Fibroblast of villous mesenchyme (primary cell): ENCODE measurements around the gene ESR2. TPM values are rescaled to one million over a fixed set of nuclear protein-coding genes. Genes with fewer than 3 reads are reported as not detected.
"Not testable (repeated sequence)": the region's sequence is repeated elsewhere in the genome, so short reads cannot be mapped to it uniquely, and the experiment has no call there.

ENCODE experiments used
- DNase-seq: peaks from one replicate; pipeline ENCODE4 v3.0.0-alpha.2; 2010; ENCODE audit warnings: low read depth
- H3K4me3 ChIP-seq: 2 replicates; pipeline ENCODE4 v1.5.1; 2011; ENCODE audit warnings: low read depth, mild to moderate bottlenecking, low read length
- CTCF ChIP-seq: IDR thresholded peaks from 2 replicates; pipeline ENCODE4 v1.5.1; 2012; ENCODE audit warnings: low read depth, mild to moderate bottlenecking, low read length; ENCODE audit not compliant: insufficient read depth
- total RNA-seq: library from RNA; depleted of rRNA; stranded (reverse); fragments of >200 nt; gene quantifications from 2 replicates; pipeline ENCODE4 v1.2.3, GENCODE V29; 2012

ESR2 gene
- total RNA-seq, 1 donor = not detected

- no peak overlapping the region for H3K4me3 ChIP-seq
- DNase-seq = peak; percentile 35
- TF ChIP-seq CTCF = no peak
Measured at GRCh38 chr14:64324895-64325294, 30.7 kb upstream of the ESR2 start.

- TF ChIP-seq CTCF = no peak
- peak; percentile 19 for DNase-seq
Measured at GRCh38 chr14:64324461-64324860, 30.3 kb upstream of the ESR2 start.

DNA sequence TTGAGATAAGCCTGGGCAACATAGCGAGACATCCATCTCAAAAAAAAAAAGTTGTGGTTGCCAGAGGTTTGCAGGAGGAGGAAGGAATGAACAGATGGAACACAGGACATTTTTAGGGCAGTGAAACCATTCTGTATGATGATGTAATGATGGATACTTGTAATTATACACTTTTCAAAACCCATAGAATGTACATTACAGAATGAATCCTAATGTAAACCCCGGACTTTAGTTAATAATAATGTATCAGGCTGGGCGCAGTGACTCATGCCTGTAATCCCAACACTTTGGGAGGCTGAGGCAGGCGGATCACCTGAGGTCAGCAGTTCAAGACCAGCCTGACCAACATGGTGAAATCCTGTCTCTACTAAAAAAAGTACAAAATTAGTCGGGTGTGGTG lies 26.2 kb upstream of the ESR2 start:
- not testable (repeated sequence) for H3K4me3 ChIP-seq

More at GRCh38 chr14:64324461-64324860, 30.3 kb upstream of the ESR2 start:
- no peak overlapping the region for H3K4me3 ChIP-seq

DNA sequence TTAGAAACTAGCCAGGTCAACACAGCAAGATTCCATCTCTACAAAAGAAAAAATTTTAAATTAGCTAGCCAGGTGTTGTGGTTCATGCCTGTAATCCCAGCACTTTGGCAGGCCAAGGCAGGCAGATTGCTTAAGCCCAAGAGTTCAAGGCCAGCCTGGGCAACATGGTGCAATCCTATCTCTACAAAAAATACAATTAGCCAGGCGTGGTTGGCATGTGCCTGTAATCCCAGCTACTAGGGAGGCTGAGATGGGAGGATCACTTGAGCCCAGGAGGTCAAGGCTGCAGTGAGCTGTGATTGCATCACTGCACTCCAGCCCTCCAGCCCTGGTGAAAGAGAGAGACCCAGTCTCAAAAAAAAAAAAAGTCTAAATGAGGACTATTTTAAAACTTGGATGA lies 24.5 kb upstream of the ESR2 start:
- DNase-seq, H3K4me3 ChIP-seq: not testable (repeated sequence)

More for the DNA sequence above, 26.2 kb upstream of the ESR2 start:
- not testable (repeated sequence) for DNase-seq

DNA sequence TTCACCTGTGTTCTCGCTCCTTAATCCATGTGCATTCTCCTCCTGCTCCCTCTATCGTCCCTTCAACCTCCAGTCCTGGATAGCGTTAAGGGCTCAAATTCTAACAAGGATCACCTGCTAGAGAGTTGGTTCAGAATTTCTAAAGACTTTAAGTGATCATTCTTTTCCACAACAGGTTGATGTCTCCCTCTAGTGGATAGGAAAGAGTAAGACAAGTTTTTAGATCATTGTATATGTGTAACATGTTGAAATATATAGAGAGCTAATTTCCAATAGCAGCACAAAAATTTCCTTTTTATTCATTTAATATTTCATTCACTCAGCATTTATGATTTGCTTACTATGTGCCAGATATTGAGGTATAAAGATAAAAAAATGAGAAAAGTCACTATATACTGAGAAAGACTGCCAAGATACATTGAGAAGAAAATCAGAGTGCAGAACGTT lies 9.3 kb upstream of the ESR2 start:
- peak; percentile 73 for TF ChIP-seq CTCF
- no peak overlapping the region for H3K4me3 ChIP-seq
- peak; percentile 68 for DNase-seq

DNA sequence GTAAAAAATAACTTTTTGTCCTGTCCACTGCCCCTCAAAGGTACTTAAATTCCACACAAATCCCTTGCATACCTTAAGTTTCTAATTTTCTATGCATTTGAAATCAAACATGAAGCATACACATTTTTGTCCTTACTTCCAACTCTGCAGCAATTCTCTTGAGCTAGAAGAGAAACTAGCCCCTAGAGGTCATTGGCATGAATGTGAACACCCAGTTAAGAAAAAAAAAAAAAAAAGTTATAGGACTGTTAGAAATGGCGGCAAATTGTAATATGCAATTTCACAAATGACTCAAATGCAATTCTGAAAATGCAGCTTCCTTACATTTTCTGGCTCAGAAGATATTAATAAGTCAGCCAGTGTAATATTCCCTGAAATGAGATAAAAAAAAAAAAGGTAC lies 4.6 kb upstream of the ESR2 start:
- H3K4me3 ChIP-seq = no peak overlapping the region
- DNase-seq = no peak
- no peak for TF ChIP-seq CTCF

DNA sequence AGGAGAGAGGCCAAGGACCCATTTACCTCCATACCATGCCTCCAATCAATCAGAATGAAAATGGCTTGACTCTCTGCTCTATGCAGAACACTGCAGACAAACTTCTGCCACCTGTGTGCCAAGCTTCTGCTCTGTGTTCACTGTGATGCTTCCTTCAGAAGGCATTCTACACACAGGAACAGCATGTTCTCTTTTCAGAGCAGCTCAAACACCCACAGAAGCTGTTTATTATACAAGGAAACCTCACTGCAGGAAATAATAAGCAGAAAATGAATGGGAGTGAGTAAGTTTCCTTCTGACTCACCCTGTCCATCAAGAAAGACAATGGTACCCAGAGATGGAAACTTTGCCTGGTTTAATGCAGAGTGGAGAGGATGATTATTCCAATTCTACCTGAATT lies 2.4 kb upstream of the ESR2 start:
- no peak overlapping the region for H3K4me3 ChIP-seq
- DNase-seq = no peak
- no peak for TF ChIP-seq CTCF

- peak; percentile 65 for DNase-seq
Measured at GRCh38 chr14:64294672-64295413, 672 bp upstream of the ESR2 start.

More at GRCh38 chr14:64294672-64295413, 672 bp upstream of the ESR2 start:
- TF ChIP-seq CTCF = peak; percentile 86
- peak overlapping the region; percentile 48 for H3K4me3 ChIP-seq
